Stomach (tissue), 19 donors: ENCODE measurements around the gene TBC1D3E. TPM values are rescaled to one million over a fixed set of nuclear protein-coding genes. Genes with fewer than 3 reads are reported as not detected.
"Not testable (repeated sequence)": the region's sequence is repeated elsewhere in the genome, so short reads cannot be mapped to it uniquely, and the experiment has no call there.

Source experiments
- DNase-seq, 2 donors: peaks; one replicate each; pipeline versions ENCODE4 v3.0.0 to v3.0.0-alpha.2; 2013 to 2019
- H3K27ac ChIP-seq, 5 donors: fragments of 200-600 bp in 4 of 5; sonication (generic) in 4 of 5; one replicate each; pipeline ENCODE4 v1.5.1; 2013 to 2019; ENCODE audit warnings: mild to moderate bottlenecking in 1 of 5, moderate library complexity in 1 of 5
- H3K27me3 ChIP-seq, 3 donors: fragments of 200-600 bp; sonication (generic); one replicate each; pipeline ENCODE4 v1.5.1; 2017 to 2019; ENCODE audit warnings: mixed run types in 1 of 3
- H3K36me3 ChIP-seq, 4 donors: fragments of 200-600 bp; sonication (generic); 1 replicate in 3 of 4; 2 replicates in 1 of 4; pipeline ENCODE4 v1.5.1; 2016 to 2019
- H3K4me1 ChIP-seq, 4 donors: fragments of 200-600 bp; sonication (generic); one replicate each; pipeline ENCODE4 v1.5.1; 2016 to 2019
- H3K4me3 ChIP-seq, 4 donors: fragments of 200-600 bp; sonication (generic) in 3 of 4; one replicate each; pipeline ENCODE4 v1.5.1; 2016 to 2019; ENCODE audit warnings: mild to moderate bottlenecking in 1 of 4
- H3K9me3 ChIP-seq, 4 donors: fragments of 200-600 bp; sonication (generic); one replicate each; pipeline ENCODE4 v1.5.1; 2016 to 2019
- WGBS, 5 donors: extraction: QIAGEN DNeasy Blood & Tissue Kit in 3 of 5; methylation state at CpG; one replicate each; pipeline versions ENCODE4 v1.1.5 to v1.1.7; 2013 to 2018; 5-methylcytosine and 5-hydroxymethylcytosine counted together
- intact Hi-C: fragments of 100-400 bp; cut with DNase I; formaldehyde crosslinking; loops from one replicate; pipeline ENCODE4 v1.15.1; 2023; ENCODE audit warnings: low total_unique reads
- long read RNA-seq, 10 donors: transcript quantifications; one replicate each; lab custom pipeline, GENCODE V29; 2026
- polyA plus RNA-seq, 3 donors: library from polyadenylated mRNA; stranded (reverse); fragments of 200-250 nt; gene quantifications; one replicate each; pipeline ENCODE4 v1.2.3, GENCODE V29; 2013
- small RNA-seq, 4 donors: library from RNA; depleted of rRNA; stranded (forward); fragments of <200 nt; gene quantifications; one replicate each; pipeline ENCODE3, GENCODE V24; 2016
- total RNA-seq, 5 donors: library from RNA; depleted of rRNA; stranded (reverse); fragments of >200 nt; gene quantifications; one replicate each; pipeline versions ENCODE4 v1.1.0 to v1.2.3, GENCODE V29; 2014 to 2016
- donor health status: healthy with polysubstance abuse.
- donor health status: Bipolar disorder and iron deficiency.
- donor health status: healthy.

Gene TBC1D3E
- total RNA-seq (1 to 10 TPM in 1 of 5 donors, not detected in 4; 3.5 TPM), polyA plus RNA-seq (not detected)
- long read RNA-seq, donor 1 = 0 reads
- long read RNA-seq, donor 2 = 0 reads
- long read RNA-seq, donor 3 = 0 reads
- long read RNA-seq, donor 4 = 0 reads
- long read RNA-seq, donor 5 = 0 reads
- long read RNA-seq, donor 6 = 0 reads
- long read RNA-seq, donor 7 = 0 reads
- long read RNA-seq, donor 8 = 0 reads
- long read RNA-seq, donor 9 = 0 reads
- long read RNA-seq, donor 10 = 0 reads

DNA sequence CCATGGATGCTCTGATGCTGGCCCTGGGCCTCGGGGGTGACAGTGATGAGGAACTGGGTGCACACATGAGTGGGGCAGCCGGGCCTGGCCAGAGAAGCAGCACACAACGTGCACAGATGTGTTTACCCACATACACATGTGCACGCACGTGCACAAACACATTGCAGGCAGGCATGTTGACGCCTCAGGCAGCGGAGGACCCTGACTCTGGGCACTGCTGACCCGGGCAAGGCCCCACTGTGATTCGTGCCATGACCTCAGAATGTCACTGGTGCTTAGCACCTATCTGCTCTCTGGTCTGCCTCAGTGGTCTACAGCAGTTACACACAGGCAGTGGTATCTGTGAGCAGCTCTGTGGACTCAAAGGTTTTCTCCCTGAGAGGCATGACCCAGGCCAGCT lies at the start of gene TBC1D3E:
Gene TBC1D3E, plus strand, starts transcription at position 301 of the 400 bp plus-strand sequence. CDS start 1,545 bp downstream, outside the sequence.
- intact Hi-C loops = not testable (repeated sequence)

GRCh38 chr17:38087344-38087743 lies 40.4 kb upstream of the TBC1D3E start:
- no CpG with 5 or more reads among the region's 1 CpG for WGBS, 5 donors
- H3K4me1 ChIP-seq, DNase-seq, H3K27me3 ChIP-seq, H3K9me3 ChIP-seq, intact Hi-C loops, H3K36me3 ChIP-seq, H3K27ac ChIP-seq, H3K4me3 ChIP-seq: not testable (repeated sequence)

More for the DNA sequence above, at the start of gene TBC1D3E:
- not testable (repeated sequence) for H3K4me1 ChIP-seq, H3K36me3 ChIP-seq, H3K9me3 ChIP-seq, DNase-seq, H3K4me3 ChIP-seq, H3K27ac ChIP-seq, H3K27me3 ChIP-seq
- WGBS, 5 donors = no CpG with 5 or more reads among the region's 9 CpGs

DNA sequence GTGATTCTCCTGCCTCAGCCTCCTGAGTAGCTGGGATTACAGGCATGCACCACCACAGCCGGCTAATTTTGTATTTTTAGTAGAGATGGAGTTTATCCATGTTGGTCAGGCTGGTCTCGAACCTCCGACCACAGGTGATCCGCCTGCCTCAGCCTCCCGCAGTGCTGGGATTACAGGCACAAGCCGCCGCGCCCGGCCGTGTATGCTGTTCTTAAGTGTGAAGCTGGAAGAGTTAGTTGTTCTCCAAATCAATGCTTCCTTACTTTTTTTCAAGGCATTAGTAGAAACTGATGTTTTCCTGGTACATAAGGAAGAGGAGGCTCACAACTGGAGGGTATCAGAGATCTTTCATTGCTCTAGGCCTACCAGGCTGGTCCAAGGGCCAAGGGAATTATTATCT lies 39.6 kb upstream of the TBC1D3E start:
- H3K9me3 ChIP-seq, H3K27ac ChIP-seq, H3K36me3 ChIP-seq, H3K27me3 ChIP-seq, DNase-seq, intact Hi-C loops, H3K4me1 ChIP-seq, H3K4me3 ChIP-seq: not testable (repeated sequence)
- 92 to 96% (median 94%) methylated on average over 2 to 7 of the region's 10 CpGs; no CpG with 5 or more reads in 2 of the 5 donors for WGBS, 5 donors

DNA sequence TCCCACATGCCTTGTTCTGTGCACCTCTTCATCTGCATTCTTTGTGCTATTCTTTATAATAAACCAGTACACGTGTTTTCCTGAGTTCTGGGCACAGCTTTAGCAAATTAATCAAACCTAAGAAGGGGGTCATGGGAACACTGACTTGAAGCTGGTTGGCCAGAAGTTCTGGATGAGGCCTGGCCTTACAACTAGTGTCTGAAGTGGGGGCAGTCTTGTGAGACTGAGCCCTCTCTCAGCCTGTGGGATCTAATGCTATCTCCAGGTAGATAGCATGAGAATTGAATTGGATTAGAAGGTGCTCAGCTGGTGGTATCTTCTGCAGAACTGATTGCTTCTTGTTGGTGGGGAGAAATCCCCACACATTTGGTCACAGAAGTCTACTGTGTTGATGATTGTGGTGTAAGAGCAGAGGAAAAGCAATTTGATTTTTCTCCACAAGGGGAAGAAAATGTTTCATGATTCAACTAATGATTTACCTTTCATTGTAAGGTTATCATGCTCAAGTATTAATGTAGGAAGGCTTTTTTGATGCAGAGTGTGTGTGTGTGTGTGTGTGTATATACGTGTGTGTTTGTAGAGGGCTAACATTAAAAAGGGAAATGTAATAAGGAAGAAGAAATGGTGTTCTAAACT lies 33.6 kb upstream of the TBC1D3E start:
- H3K9me3 ChIP-seq, H3K4me3 ChIP-seq, DNase-seq, intact Hi-C loops, H3K36me3 ChIP-seq, H3K27me3 ChIP-seq, H3K4me1 ChIP-seq, H3K27ac ChIP-seq: not testable (repeated sequence)
- WGBS, 5 donors = no CpG with 5 or more reads among the region's 2 CpGs

DNA sequence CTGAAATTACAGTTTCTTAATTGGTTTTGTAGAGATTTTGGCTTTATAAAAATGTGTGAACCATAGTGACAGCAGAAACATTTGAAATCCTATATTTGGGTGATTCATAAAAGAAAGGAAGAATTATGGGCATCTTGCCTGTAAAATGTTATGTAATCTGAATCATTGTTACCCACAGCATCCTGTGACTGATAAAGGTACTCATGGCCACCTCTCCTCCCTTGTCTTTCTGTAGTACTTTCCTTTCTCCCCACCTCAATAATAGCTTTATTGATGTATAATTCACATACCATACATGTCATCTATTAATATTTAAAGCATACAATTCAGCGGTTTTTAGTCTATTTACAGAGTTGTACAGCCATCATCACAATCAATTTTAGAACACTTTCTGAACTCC lies 28.5 kb upstream of the TBC1D3E start:
- H3K36me3 ChIP-seq, H3K27ac ChIP-seq, intact Hi-C loops, H3K27me3 ChIP-seq, H3K4me3 ChIP-seq, DNase-seq, H3K9me3 ChIP-seq, H3K4me1 ChIP-seq: not testable (repeated sequence)
- WGBS, 5 donors = no CpG with 5 or more reads among the region's 1 CpG

DNA sequence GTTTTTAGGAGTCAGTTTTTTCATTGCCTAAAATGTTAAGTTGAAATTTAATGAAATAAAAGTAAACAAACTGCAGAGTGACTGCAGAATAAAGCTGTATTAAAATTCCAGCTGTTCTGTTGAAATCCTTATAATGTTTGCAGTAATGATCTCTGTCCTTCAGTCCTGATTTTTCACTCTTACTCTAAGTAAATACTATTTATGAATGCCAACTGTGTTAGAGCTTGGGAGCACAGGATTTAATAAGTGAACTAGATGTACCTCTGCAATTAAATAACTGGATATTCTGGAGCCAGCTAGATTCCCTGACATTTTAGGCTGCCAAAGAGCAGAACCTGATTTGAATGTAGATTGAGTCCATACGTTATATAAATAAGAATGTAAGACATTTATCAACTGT lies 7.9 kb upstream of the TBC1D3E start:
- WGBS, 5 donors = no CpG with 5 or more reads among the region's 1 CpG
- H3K4me3 ChIP-seq, H3K9me3 ChIP-seq, intact Hi-C loops, H3K27ac ChIP-seq, H3K27me3 ChIP-seq, DNase-seq, H3K36me3 ChIP-seq, H3K4me1 ChIP-seq: not testable (repeated sequence)

GRCh38 chr17:38134860-38135259 lies 7.1 kb downstream of the TBC1D3E start:
- H3K36me3 ChIP-seq, intact Hi-C loops, H3K4me3 ChIP-seq, H3K4me1 ChIP-seq, H3K27ac ChIP-seq, H3K27me3 ChIP-seq, H3K9me3 ChIP-seq: not testable (repeated sequence)
- WGBS, 5 donors = 92 to 96% (median 94%) methylated on average over 9 of the region's 16 CpGs; no CpG with 5 or more reads in 1 of the 5 donors
- DNase-seq = peak in 1 of 2 donors; percentile 21

Small RNA genes within 50 kb of the gene (small RNA-seq; reads per million reads assigned to genes)
- 0 reads per million in 4 donors for gene RF00019
- 0 reads per million in 4 donors for gene RNA5SP526

Other genes starting within 250 kb of the TBC1D3E start
- gene TBC1D3K, start 203.5 kb upstream of the TBC1D3E start, total RNA-seq = under 1 TPM in 1 of 5 donors, not detected in 4; 0.37 TPM
- gene TBC1D3K, start 203.5 kb upstream of the TBC1D3E start, polyA plus RNA-seq = not detected
- 10 to 100 TPM in 3 of 5 donors, 1 to 10 TPM in 2; 2.8 to 21.0 (median 12.9) TPM for gene TBC1D3L, start 138.9 kb upstream of the TBC1D3E start, total RNA-seq
- gene TBC1D3L, start 138.9 kb upstream of the TBC1D3E start, polyA plus RNA-seq = 10 to 100 TPM in 1 of 3 donors, 1 to 10 TPM in 2; 5.5 to 19.0 (median 8.7) TPM
- not detected for gene TBC1D3D, start 124.0 kb upstream of the TBC1D3E start, total RNA-seq
- gene TBC1D3D, start 124.0 kb upstream of the TBC1D3E start, polyA plus RNA-seq = 1 to 10 TPM in 1 of 3 donors, not detected in 2; 1.7 TPM
- gene TBC1D3C, start 59.3 kb upstream of the TBC1D3E start, total RNA-seq = not detected
- gene TBC1D3C, start 59.3 kb upstream of the TBC1D3E start, polyA plus RNA-seq = 1 to 10 TPM in 1 of 3 donors, not detected in 2; 6.7 TPM
- gene TBC1D3, start 64.6 kb downstream of the TBC1D3E start, total RNA-seq = not detected
- not detected for gene TBC1D3, start 64.6 kb downstream of the TBC1D3E start, polyA plus RNA-seq
- gene MRPL45, start 169.2 kb downstream of the TBC1D3E start, total RNA-seq = 10 to 100 TPM in 4 of 5 donors, 1 to 10 TPM in 1; 5.4 to 23.3 (median 12.8) TPM
- 10 to 100 TPM; 31.4 to 49.2 (median 35.9) TPM for gene MRPL45, start 169.2 kb downstream of the TBC1D3E start, polyA plus RNA-seq
- under 1 TPM in 1 of 5 donors, not detected in 4; 0.18 TPM for gene GPR179, start 216.0 kb downstream of the TBC1D3E start, total RNA-seq
- under 1 TPM in 2 of 3 donors, not detected in 1; 0.03 to 0.06 TPM for gene GPR179, start 216.0 kb downstream of the TBC1D3E start, polyA plus RNA-seq
- 10 to 100 TPM in 4 of 5 donors, 1 to 10 TPM in 1; 4.9 to 52.4 (median 14.1) TPM for gene SOCS7, start 223.9 kb downstream of the TBC1D3E start, total RNA-seq
- gene SOCS7, start 223.9 kb downstream of the TBC1D3E start, polyA plus RNA-seq = 10 to 100 TPM in 1 of 3 donors, 1 to 10 TPM in 2; 2.5 to 10.4 (median 7.2) TPM